ENCODE measurements around the gene CNDP1. TPM values are rescaled to one million over a fixed set of nuclear protein-coding genes. Genes with fewer than 3 reads are reported as not detected.

Gene CNDP1
- total RNA-seq, 1 donor from 2014 or later = 0.27 TPM

GRCh38 chr18:74567822-74568221 lies 33.5 kb downstream of the CNDP1 start:
- TF ChIP-seq, protein P1, sequence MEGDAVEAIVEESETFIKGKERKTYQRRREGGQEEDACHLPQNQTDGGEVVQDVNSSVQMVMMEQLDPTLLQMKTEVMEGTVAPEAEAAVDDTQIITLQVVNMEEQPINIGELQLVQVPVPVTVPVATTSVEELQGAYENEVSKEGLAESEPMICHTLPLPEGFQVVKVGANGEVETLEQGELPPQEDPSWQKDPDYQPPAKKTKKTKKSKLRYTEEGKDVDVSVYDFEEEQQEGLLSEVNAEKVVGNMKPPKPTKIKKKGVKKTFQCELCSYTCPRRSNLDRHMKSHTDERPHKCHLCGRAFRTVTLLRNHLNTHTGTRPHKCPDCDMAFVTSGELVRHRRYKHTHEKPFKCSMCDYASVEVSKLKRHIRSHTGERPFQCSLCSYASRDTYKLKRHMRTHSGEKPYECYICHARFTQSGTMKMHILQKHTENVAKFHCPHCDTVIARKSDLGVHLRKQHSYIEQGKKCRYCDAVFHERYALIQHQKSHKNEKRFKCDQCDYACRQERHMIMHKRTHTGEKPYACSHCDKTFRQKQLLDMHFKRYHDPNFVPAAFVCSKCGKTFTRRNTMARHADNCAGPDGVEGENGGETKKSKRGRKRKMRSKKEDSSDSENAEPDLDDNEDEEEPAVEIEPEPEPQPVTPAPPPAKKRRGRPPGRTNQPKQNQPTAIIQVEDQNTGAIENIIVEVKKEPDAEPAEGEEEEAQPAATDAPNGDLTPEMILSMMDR (IDR thresholded peaks at IDR 0.05; ENCODE audit: partially characterized antibody, unreplicated experiment) = no peak
- Mint-ChIP-seq H3K27me3 (ENCODE audit: unreplicated experiment) (peaks cover 2% of the 10 kb centered on the region), H3K36me3 (ENCODE audit: unreplicated experiment) (peaks cover 12% of the 10 kb centered on the region), H3K4me1 (ENCODE audit: low read depth, unreplicated experiment) (peaks cover 2% of the 10 kb centered on the region), H3K9me3 (ENCODE audit: unreplicated experiment) (peaks cover 9% of the 10 kb centered on the region), H3K4me3 (ENCODE audit: unreplicated experiment) (no peak overlapping the region), H3K27ac (ENCODE audit: unreplicated experiment) (no peak overlapping the region)
- DNase-seq = no peak

DNA sequence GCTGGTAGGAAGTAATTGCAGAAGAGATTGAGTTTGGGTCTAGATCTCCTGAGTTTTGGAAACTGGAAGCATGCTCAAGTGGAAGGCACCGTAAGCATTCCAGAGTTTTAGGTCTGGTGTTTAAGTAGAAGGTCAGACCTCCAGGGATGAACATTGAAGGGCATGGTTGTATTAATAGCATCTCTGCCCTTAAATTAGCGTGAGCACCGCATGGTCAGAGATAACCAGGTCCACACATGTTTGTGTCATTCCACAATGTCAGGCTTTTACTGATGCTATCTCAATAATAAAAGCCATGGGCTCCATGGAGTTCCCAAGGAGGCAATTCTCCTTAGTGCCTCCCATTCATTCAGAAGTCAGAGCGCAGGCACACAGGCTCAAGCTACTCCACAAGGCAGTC lies 35.1 kb downstream of the CNDP1 start:
- DNase-seq = no peak
- no peak overlapping the region for H3K4me3 Mint-ChIP-seq (ENCODE audit: unreplicated experiment)
- H3K27me3 Mint-ChIP-seq (ENCODE audit: unreplicated experiment) = peaks cover 2% of the 10 kb centered on the region
- peaks cover 8% of the 10 kb centered on the region for H3K9me3 Mint-ChIP-seq (ENCODE audit: unreplicated experiment)
- no peak overlapping the region for H3K27ac Mint-ChIP-seq (ENCODE audit: unreplicated experiment)
- TF ChIP-seq, protein P1 (IDR thresholded peaks at IDR 0.05; ENCODE audit: partially characterized antibody, unreplicated experiment) = no peak
- H3K4me1 Mint-ChIP-seq (ENCODE audit: low read depth, unreplicated experiment) = peaks cover 2% of the 10 kb centered on the region
- H3K36me3 Mint-ChIP-seq (ENCODE audit: unreplicated experiment) = peaks cover 12% of the 10 kb centered on the region

- Mint-ChIP-seq H3K36me3 (ENCODE audit: unreplicated experiment) (peaks cover 12% of the 10 kb centered on the region), H3K9me3 (ENCODE audit: unreplicated experiment) (peaks cover 8% of the 10 kb centered on the region), H3K27me3 (ENCODE audit: unreplicated experiment) (peaks cover 2% of the 10 kb centered on the region), H3K4me1 (ENCODE audit: low read depth, unreplicated experiment) (peaks cover 2% of the 10 kb centered on the region), H3K27ac (ENCODE audit: unreplicated experiment) (no peak overlapping the region), H3K4me3 (ENCODE audit: unreplicated experiment) (no peak overlapping the region)
- TF ChIP-seq, protein P1 (IDR thresholded peaks at IDR 0.05; ENCODE audit: partially characterized antibody, unreplicated experiment) = no peak
- no peak for DNase-seq
Measured at GRCh38 chr18:74570266-74570665, 36.0 kb downstream of the CNDP1 start.

DNA sequence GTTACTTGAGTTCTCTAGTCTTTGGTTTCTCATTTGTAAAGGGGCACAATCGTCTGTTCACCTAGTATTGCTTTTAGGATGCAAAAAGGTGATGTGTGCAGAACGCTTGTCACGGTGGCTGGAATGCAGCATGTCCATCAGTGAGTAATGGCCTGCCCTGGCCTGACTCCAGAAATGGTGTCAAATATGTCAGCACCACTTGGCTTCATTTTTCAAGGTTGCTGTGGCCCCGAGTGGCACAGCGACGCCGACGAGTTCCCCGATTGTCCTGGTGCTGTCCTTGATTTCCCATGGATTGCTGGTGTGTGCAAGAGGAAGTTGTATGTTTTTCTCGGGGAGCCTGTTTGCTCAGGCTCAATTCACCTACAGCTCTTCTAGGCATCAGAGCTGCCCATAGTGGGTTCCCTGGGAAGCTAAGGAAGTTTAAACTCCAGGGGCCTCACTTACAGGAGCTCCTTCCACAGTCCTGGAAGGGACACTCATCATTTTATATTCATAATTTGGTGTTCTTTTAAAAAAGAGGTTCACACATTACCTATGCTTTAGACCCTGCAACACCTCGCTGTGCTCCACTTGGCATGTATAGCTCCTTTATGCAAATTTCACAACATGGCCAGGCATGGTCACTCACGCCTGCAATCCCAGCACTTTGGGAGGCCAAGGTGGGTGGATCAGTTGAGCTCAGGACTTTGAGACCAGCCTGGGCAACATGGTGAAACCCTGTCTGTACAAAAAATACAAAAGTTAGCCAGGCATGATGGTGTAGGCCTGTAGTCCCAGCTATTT lies 37.8 kb downstream of the CNDP1 start:
- Mint-ChIP-seq H3K4me1 (ENCODE audit: low read depth, unreplicated experiment) (peaks cover 2% of the 10 kb centered on the region), H3K4me3 (ENCODE audit: unreplicated experiment) (no peak overlapping the region), H3K9me3 (ENCODE audit: unreplicated experiment) (peaks cover 5% of the 10 kb centered on the region), H3K36me3 (ENCODE audit: unreplicated experiment) (peaks cover 2% of the 10 kb centered on the region), H3K27ac (ENCODE audit: unreplicated experiment) (no peak overlapping the region), H3K27me3 (ENCODE audit: unreplicated experiment) (peaks cover 2% of the 10 kb centered on the region)
- TF ChIP-seq, protein P1 (IDR thresholded peaks at IDR 0.05; ENCODE audit: partially characterized antibody, unreplicated experiment) = no peak
- no peak for DNase-seq

DNA sequence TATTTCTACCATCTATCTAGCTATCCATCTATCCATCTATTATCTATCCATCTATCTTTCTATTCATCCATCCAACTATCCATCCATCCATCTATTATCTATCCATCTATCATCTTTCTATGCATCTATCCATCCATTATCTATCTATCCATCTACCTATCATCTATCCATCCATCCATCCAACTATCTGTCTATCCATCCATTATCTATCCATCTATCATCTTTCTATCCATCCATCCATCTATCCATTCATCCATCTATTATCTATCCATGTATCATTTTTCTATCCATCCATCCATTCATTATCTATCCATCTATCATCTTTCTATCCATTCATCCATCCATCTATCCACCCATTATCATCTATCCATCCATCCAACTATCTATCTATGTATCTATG lies 38.8 kb downstream of the CNDP1 start:
- TF ChIP-seq, protein P1 (IDR thresholded peaks at IDR 0.05; ENCODE audit: partially characterized antibody, unreplicated experiment) = no peak
- no peak for DNase-seq
- Mint-ChIP-seq H3K4me1 (ENCODE audit: low read depth, unreplicated experiment) (peaks cover 2% of the 10 kb centered on the region), H3K4me3 (ENCODE audit: unreplicated experiment) (no peak overlapping the region), H3K27ac (ENCODE audit: unreplicated experiment) (no peak overlapping the region), H3K36me3 (ENCODE audit: unreplicated experiment) (no peaks in the 10 kb centered on the region), H3K9me3 (ENCODE audit: unreplicated experiment) (peaks cover 3% of the 10 kb centered on the region), H3K27me3 (ENCODE audit: unreplicated experiment) (peaks cover 2% of the 10 kb centered on the region)

Measured in glutamatergic neuron (in vitro differentiated cells).